H1 (cell line): ENCODE data around the gene OR7D2. TPM values are rescaled to one million over a fixed set of nuclear protein-coding genes. Genes with fewer than 3 reads are reported as not detected.
A peak's percentile ranks its signal among the peaks of the same experiment; 100 is the strongest.

Experiments used
- BACH1 ChIP-seq: IDR thresholded peaks from 2 replicates; pipeline ENCODE4 v1.6.1; 2012; ENCODE audit warnings: low read length, improper control_type of control experiment
- CBX8 ChIP-seq: fragments of 300-800, 300-1000 bp; sonication (generic); IDR thresholded peaks from 2 replicates; pipeline ENCODE4 v1.7.1; 2016; ENCODE audit warnings: low read depth, low read length, borderline replicate concordance
- CHD1 ChIP-seq: IDR thresholded peaks from 2 replicates; pipeline ENCODE4 v1.6.1; 2012; ENCODE audit warnings: low read depth, low read length, improper control_type of control experiment
- CTBP2 ChIP-seq: IDR thresholded peaks from 2 replicates; pipeline ENCODE4 v1.7.0; 2011; ENCODE audit warnings: borderline replicate concordance, mild to moderate bottlenecking, moderate library complexity, mixed read lengths, low read length; ENCODE audit not compliant: insufficient read depth, insufficient read length
- EP300 ChIP-seq, 2 experiments: IDR thresholded peaks; 1 replicate in 1 of 2; 2 replicates in 1 of 2; pipeline ENCODE4 v1.6.1; 2011 to 2012; ENCODE audit warnings: low read depth in 2 of 2, low read length in 2 of 2, mild to moderate bottlenecking in 2 of 2, borderline replicate concordance in 1 of 2, inconsistent platforms in 1 of 2, moderate library complexity in 1 of 2
- EZH2 ChIP-seq: fragments of 200-600 bp; sonication (generic); IDR thresholded peaks from 2 replicates; pipeline ENCODE4 v1.7.1; 2012; ENCODE audit warnings: low read depth, mild to moderate bottlenecking, moderate library complexity, low read length, inconsistent platforms; ENCODE audit not compliant: severe bottlenecking
- GTF2F1 ChIP-seq: IDR thresholded peaks from 2 replicates; pipeline ENCODE4 v1.6.1; 2012; ENCODE audit warnings: low read depth, low read length, improper control_type of control experiment, borderline replicate concordance
- KDM1A ChIP-seq: fragments of 200-600, 300-600 bp; sonication (generic); IDR thresholded peaks from 2 replicates; pipeline ENCODE4 v1.7.1; 2016; ENCODE audit warnings: mild to moderate bottlenecking, low read length, borderline replicate concordance
- MAFK ChIP-seq: IDR thresholded peaks from 2 replicates; pipeline ENCODE4 v1.6.1; 2012; ENCODE audit warnings: low read depth, mild to moderate bottlenecking, improper control_type of control experiment, low read length
- NANOG ChIP-seq: IDR thresholded peaks from 2 replicates; pipeline ENCODE4 v1.6.1; 2011; ENCODE audit warnings: low read length, low read depth, mild to moderate bottlenecking, inconsistent platforms; ENCODE audit not compliant: insufficient read depth, poor library complexity, severe bottlenecking
- PHF8 ChIP-seq: fragments of 200-600 bp; sonication (generic); conservative IDR thresholded peaks from 2 replicates; pipeline ENCODE4 v1.7.1; 2012; ENCODE audit warnings: low read depth, mild to moderate bottlenecking, inconsistent platforms, low read length, moderate library complexity
- POLR2AphosphoS5 ChIP-seq: IDR thresholded peaks from 2 replicates; pipeline ENCODE4 v1.6.1; 2011; ENCODE audit warnings: low read depth, low read length
- RAD21 ChIP-seq, 2 experiments: IDR thresholded peaks in 1 of 2; conservative IDR thresholded peaks in 1 of 2; 2 replicates each; pipeline ENCODE4 v1.6.1; 2011; ENCODE audit warnings: low read depth in 2 of 2, low read length in 2 of 2, improper control_type of control experiment in 1 of 2, inconsistent platforms in 1 of 2, mild to moderate bottlenecking in 1 of 2, moderate library complexity in 1 of 2
- RBBP5 ChIP-seq: IDR thresholded peaks from 2 replicates; pipeline ENCODE4 v1.7.1; 2012; ENCODE audit warnings: low read depth, mild to moderate bottlenecking, inconsistent platforms, low read length, moderate library complexity, borderline replicate concordance
- RNF2 ChIP-seq: fragments of 200-900, 300-1000 bp; sonication (generic); IDR thresholded peaks from 2 replicates; pipeline ENCODE4 v1.7.1; 2016; ENCODE audit warnings: borderline replicate concordance, low read depth, mild to moderate bottlenecking, antibody characterized with exemption, low read length; ENCODE audit not compliant: poor library complexity, severe bottlenecking; ENCODE audit errors: missing control alignments
- SIN3A ChIP-seq, 2 experiments: IDR thresholded peaks in 1 of 2; conservative IDR thresholded peaks in 1 of 2; 2 replicates each; pipeline ENCODE4 v1.6.1; 2011 to 2012; ENCODE audit warnings: low read length in 2 of 2, improper control_type of control experiment in 1 of 2, low read depth in 1 of 2, mild to moderate bottlenecking in 1 of 2
- TEAD4 ChIP-seq: IDR thresholded peaks from 2 replicates; pipeline ENCODE4 v1.6.1; 2012; ENCODE audit warnings: low read depth, low read length, inconsistent platforms, mixed read lengths
- YY1 ChIP-seq: IDR thresholded peaks from 2 replicates; pipeline ENCODE4 v1.6.1; 2011; ENCODE audit warnings: low read depth, mild to moderate bottlenecking, low read length
- polyA plus RNA-seq, 7 experiments: library from polyadenylated mRNA; depleted of rRNA in 3 of 7; stranded (reverse) in 5 of 7; unstranded in 2 of 7; fragments of >200 nt in 5 of 7; fragments of 200-250 nt in 2 of 7; gene quantifications; 1 replicate in 5 of 7; 2 replicates in 1 of 7; 4 replicates in 1 of 7; pipeline versions ENCODE4 v1.2.1 to v1.2.3, GENCODE V29; 2011 to 2013; ENCODE audit warnings: missing spikeins in 2 of 7, mixed read lengths in 2 of 7
- total RNA-seq: library from RNA; stranded (reverse); fragmentation: NEBNext Ultra II Directional; extraction: Animal tissue kit (Norgen Biotek cat#: 25700); gene quantifications from 2 replicates; pipeline ENCODE4 v1.2.1, GENCODE V29; 2021
- TF ChIP-seq, protein P1 (sequence below): IDR thresholded peaks from 2 replicates; pipeline ENCODE4 v1.6.1; 2012; ENCODE audit warnings: low read length, inconsistent platforms
- TF ChIP-seq, protein P2 (sequence below): IDR thresholded peaks from 2 replicates; pipeline ENCODE4 v1.6.1; 2012; ENCODE audit warnings: inconsistent platforms

The OR7D2 gene
- total and polyA plus RNA-seq, 2 of the 8 experiments (the other 6 are each of a cell fraction or from before 2014, with no cell fraction given) = 0.02 TPM; not detected in 1

DNA sequence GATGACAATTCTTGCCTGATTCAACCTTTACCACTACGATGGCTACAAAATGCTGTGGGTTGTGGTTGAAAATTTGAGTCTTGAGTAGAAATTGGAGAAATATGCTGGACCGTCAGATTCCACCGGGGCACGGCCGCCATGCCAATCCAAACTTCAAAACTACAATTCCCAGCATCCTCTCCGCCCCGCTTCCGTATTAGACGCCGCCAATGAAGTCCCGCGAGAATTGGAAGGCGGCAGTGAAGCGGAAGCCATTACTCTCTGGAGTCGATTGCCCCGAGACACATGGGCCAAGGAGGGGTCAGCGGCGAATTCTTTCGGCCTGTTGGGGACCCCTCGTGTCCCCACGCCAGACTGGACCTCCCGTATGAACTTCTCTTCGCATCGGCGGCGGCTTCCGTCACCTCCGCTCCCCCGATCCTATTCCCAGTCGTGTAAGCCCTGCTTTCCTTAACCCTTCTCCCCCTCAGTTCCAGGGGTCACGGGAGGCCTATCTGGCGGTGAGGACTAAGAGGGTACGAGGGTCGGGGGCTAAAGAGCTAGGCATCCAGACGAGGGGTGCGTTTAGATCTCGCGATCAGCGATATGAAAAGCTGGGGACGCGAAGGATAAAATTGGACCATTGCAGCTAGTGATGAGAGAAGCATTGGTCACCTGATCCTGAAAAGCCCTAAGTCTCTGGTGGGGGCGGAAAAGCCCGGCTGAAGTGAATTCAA, 38.5 kb upstream of the OR7D2 start, which contains the start of gene ZNF317 (continued):
- TF ChIP-seq PHF8 = peak; percentile 97
- TF ChIP-seq, protein P1, sequence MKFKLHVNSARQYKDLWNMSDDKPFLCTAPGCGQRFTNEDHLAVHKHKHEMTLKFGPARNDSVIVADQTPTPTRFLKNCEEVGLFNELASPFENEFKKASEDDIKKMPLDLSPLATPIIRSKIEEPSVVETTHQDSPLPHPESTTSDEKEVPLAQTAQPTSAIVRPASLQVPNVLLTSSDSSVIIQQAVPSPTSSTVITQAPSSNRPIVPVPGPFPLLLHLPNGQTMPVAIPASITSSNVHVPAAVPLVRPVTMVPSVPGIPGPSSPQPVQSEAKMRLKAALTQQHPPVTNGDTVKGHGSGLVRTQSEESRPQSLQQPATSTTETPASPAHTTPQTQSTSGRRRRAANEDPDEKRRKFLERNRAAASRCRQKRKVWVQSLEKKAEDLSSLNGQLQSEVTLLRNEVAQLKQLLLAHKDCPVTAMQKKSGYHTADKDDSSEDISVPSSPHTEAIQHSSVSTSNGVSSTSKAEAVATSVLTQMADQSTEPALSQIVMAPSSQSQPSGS = no peak
- no peak for TF ChIP-seq RNF2
- TF ChIP-seq YY1 = peak; percentile 98
- TF ChIP-seq KDM1A = no peak
- no peak for TF ChIP-seq RAD21 (IDR thresholded peaks at IDR 0.05 in 1 of 2, conservative IDR thresholded peaks at IDR 0.05 in 1 of 2; ENCODE audit: low read depth in 2 of 2, low read length in 2 of 2)
- TF ChIP-seq EZH2 = no peak
- TF ChIP-seq RBBP5 = peak; percentile 80; the same call in 1 of the 2 replicates
- TF ChIP-seq NANOG = no peak
- TF ChIP-seq CHD1 = no peak
- no peak for TF ChIP-seq CTBP2
- no peak for TF ChIP-seq GTF2F1
- TF ChIP-seq BACH1 = no peak
- no peak for TF ChIP-seq EP300 (IDR thresholded peaks at IDR 0.05; ENCODE audit: borderline replicate concordance in 1 of 2, low read depth in 2 of 2, low read length in 2 of 2)
- TF ChIP-seq POLR2AphosphoS5 = peak; percentile 97
- TF ChIP-seq MAFK = no peak
- TF ChIP-seq TEAD4 = no peak
- TF ChIP-seq, protein P2, sequence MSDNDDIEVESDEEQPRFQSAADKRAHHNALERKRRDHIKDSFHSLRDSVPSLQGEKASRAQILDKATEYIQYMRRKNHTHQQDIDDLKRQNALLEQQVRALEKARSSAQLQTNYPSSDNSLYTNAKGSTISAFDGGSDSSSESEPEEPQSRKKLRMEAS = peak; percentile 70
- TF ChIP-seq SIN3A (conservative IDR thresholded peaks at IDR 0.05 in 1 of 2, IDR thresholded peaks at IDR 0.05 in 1 of 2; ENCODE audit: low read depth in 1 of 2, low read length in 2 of 2) = peak in 1 of 2 experiments; percentile 60; a peak in 1 of 4 replicates
- no peak for TF ChIP-seq CBX8
